Ishikawa (cell line): Measurements from ENCODE around the gene CCNB2.

Source experiments
- CEBPB ChIP-seq: IDR thresholded peaks from 2 replicates; pipeline ENCODE4 v1.6.1; 2012
- EP300 ChIP-seq: IDR thresholded peaks from 2 replicates; pipeline ENCODE4 v1.6.1; 2012; ENCODE audit warnings: borderline replicate concordance
- FOXM1 ChIP-seq: IDR thresholded peaks from 2 replicates; pipeline ENCODE4 v1.6.1; 2012; ENCODE audit warnings: low read depth, borderline replicate concordance
- RAD21 ChIP-seq: IDR thresholded peaks from 2 replicates; pipeline ENCODE4 v1.6.1; 2012; ENCODE audit warnings: low read depth
- USF1 ChIP-seq: IDR thresholded peaks from 2 replicates; pipeline ENCODE4 v1.6.1; 2012
- YY1 ChIP-seq: IDR thresholded peaks from 2 replicates; pipeline ENCODE4 v1.6.1; 2012; ENCODE audit warnings: low read depth
- TF ChIP-seq, protein P1 (sequence below): IDR thresholded peaks from 2 replicates; pipeline ENCODE4 v1.6.1; 2012

- TF ChIP-seq YY1 = no peak
- TF ChIP-seq FOXM1 = no peak
- TF ChIP-seq USF1 = no peak
- TF ChIP-seq, protein P1, sequence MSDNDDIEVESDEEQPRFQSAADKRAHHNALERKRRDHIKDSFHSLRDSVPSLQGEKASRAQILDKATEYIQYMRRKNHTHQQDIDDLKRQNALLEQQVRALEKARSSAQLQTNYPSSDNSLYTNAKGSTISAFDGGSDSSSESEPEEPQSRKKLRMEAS = no peak
- no peak for TF ChIP-seq RAD21
- no peak for TF ChIP-seq EP300
- no peak for TF ChIP-seq CEBPB
Measured at GRCh38 chr15:59063042-59063441, 41.9 kb upstream of the CCNB2 start.
